Smooth muscle cell (in vitro differentiated cells): ENCODE results near the gene VSTM2B. TPM values are rescaled to one million over a fixed set of nuclear protein-coding genes. Genes with fewer than 3 reads are reported as not detected.

Experiments used
- DNase-seq: peaks from one replicate; lab custom pipeline; 2025; ENCODE audit not compliant: unreplicated experiment; lab: John Stamatoyannopoulos, UW
- H2AFZ ChIP-seq: fragments of 200-600 bp; sonication (generic); 2 replicates; pipeline ENCODE4 v1.6.0; 2016; ENCODE audit warnings: antibody characterized with exemption, low read depth, mild to moderate bottlenecking
- H3F3A ChIP-seq: fragments of 200-600 bp; sonication (generic); 2 replicates; pipeline ENCODE4 v1.6.0; 2017; ENCODE audit warnings: antibody characterized with exemption, low read depth
- H3K27ac ChIP-seq: fragments of 200-600 bp; sonication (generic); 2 replicates; pipeline ENCODE4 v1.5.1; 2016; ENCODE audit warnings: low read depth, mild to moderate bottlenecking
- H3K27me3 ChIP-seq: fragments of 200-600 bp; sonication (generic); 2 replicates; pipeline ENCODE4 v1.6.1; 2016; ENCODE audit warnings: low read depth, mild to moderate bottlenecking
- H3K36me3 ChIP-seq: fragments of 200-600 bp; sonication (generic); 2 replicates; pipeline ENCODE4 v1.5.1; 2016; ENCODE audit warnings: low read depth
- H3K4me1 ChIP-seq: fragments of 200-600 bp; sonication (generic); 2 replicates; pipeline ENCODE4 v1.5.1; 2016; ENCODE audit warnings: low read depth
- H3K4me2 ChIP-seq: fragments of 200-600 bp; sonication (generic); 2 replicates; pipeline ENCODE4 v1.6.0; 2016; ENCODE audit warnings: mild to moderate bottlenecking
- H3K4me3 ChIP-seq: fragments of 200-600 bp; sonication (generic); 2 replicates; pipeline ENCODE4 v1.5.1; 2016; ENCODE audit warnings: mild to moderate bottlenecking
- H3K79me2 ChIP-seq: fragments of 200-600 bp; sonication (generic); 2 replicates; pipeline ENCODE4 v1.6.0; 2016; ENCODE audit warnings: low read depth, mild to moderate bottlenecking
- H3K9ac ChIP-seq: fragments of 200-600 bp; sonication (generic); 2 replicates; pipeline ENCODE4 v1.6.0; 2016; ENCODE audit warnings: low read depth
- H3K9me3 ChIP-seq: fragments of 200-600 bp; sonication (generic); replicated peaks from 2 replicates; pipeline ENCODE4 v1.5.1; 2016; ENCODE audit warnings: low read depth
- H4K20me1 ChIP-seq: fragments of 200-600 bp; sonication (generic); 2 replicates; pipeline ENCODE4 v1.6.0; 2016; ENCODE audit warnings: low read depth
- CTCF ChIP-seq: fragments of 200-600 bp; sonication (generic); IDR thresholded peaks from 2 replicates; pipeline ENCODE4 v1.5.1; 2017; ENCODE audit warnings: borderline replicate concordance, mild to moderate bottlenecking, antibody characterized with exemption; ENCODE audit not compliant: insufficient read depth, poor library complexity, severe bottlenecking
- WGBS: methylation state at CpG from one replicate; pipeline ENCODE4 v1.1.7; 2016; ENCODE audit warnings: low lambda C conversion rate; 5-methylcytosine and 5-hydroxymethylcytosine counted together
- polyA plus RNA-seq: library from polyadenylated mRNA; unstranded; fragments of >200 nt; fragmentation: Nextera tagmentation; extraction: Ambion mirVana; gene quantifications from 2 replicates; pipeline ENCODE4 v1.2.1, GENCODE V29; 2016
- total RNA-seq: library from RNA; depleted of rRNA; stranded (reverse); fragments of >200 nt; gene quantifications from 2 replicates; pipeline ENCODE4 v1.2.3, GENCODE V29; 2014

The VSTM2B gene
- total and polyA plus RNA-seq, 2 experiments from 2014 or later, result not detected

GRCh38 chr19:29503785-29504184 lies 22.0 kb upstream of the VSTM2B start:
- Histone ChIP-seq H3K4me3 (no peak overlapping the region), H3F3A (no peaks in the 10 kb centered on the region), H3K4me1 (peaks cover 3% of the 10 kb centered on the region), H3K9me3 (no peaks in the 10 kb centered on the region), H3K36me3 (no peaks in the 10 kb centered on the region), H3K27ac (no peak overlapping the region), H2AFZ (no peak overlapping the region), H3K9ac (no peak overlapping the region), H4K20me1 (no peaks in the 10 kb centered on the region), H3K79me2 (no peaks in the 10 kb centered on the region), H3K27me3 (no peaks in the 10 kb centered on the region), H3K4me2 (no peak overlapping the region)
- WGBS, result 90% methylated on average over 10 of the region's 10 CpGs
- TF ChIP-seq CTCF, result no peak
- DNase-seq, result no peak

- TF ChIP-seq CTCF, result no peak
- 93% methylated on average over 8 of the region's 8 CpGs for WGBS
- Histone ChIP-seq H4K20me1 (no peaks in the 10 kb centered on the region), H3K27me3 (no peaks in the 10 kb centered on the region), H3K36me3 (no peaks in the 10 kb centered on the region), H3K4me1 (peaks cover 3% of the 10 kb centered on the region), H3K79me2 (no peaks in the 10 kb centered on the region), H3K9me3 (no peaks in the 10 kb centered on the region), H3K27ac (no peak overlapping the region), H3F3A (no peaks in the 10 kb centered on the region), H2AFZ (no peak overlapping the region), H3K4me2 (no peak overlapping the region), H3K4me3 (no peak overlapping the region), H3K9ac (no peak overlapping the region)
- DNase-seq, result no peak
Observed at GRCh38 chr19:29504454-29504853, 21.3 kb upstream of the VSTM2B start.

- H3K79me2 ChIP-seq, result no peaks in the 10 kb centered on the region
- H3K27me3 ChIP-seq, result no peaks in the 10 kb centered on the region
- no peak for TF ChIP-seq CTCF
- no peaks in the 10 kb centered on the region for H4K20me1 ChIP-seq
- no peak for DNase-seq
- H3K4me1 ChIP-seq, result peaks cover 3% of the 10 kb centered on the region
- no peaks in the 10 kb centered on the region for H3K36me3 ChIP-seq
- no peak overlapping the region for H3K9ac ChIP-seq
- no peak overlapping the region for H2AFZ ChIP-seq
- H3K4me3 ChIP-seq, result no peak overlapping the region
- H3F3A ChIP-seq, result no peaks in the 10 kb centered on the region
- 89% methylated on average over 13 of the region's 13 CpGs for WGBS
- H3K4me2 ChIP-seq, result no peak overlapping the region
- H3K27ac ChIP-seq, result no peak overlapping the region
- no peaks in the 10 kb centered on the region for H3K9me3 ChIP-seq
Observed at GRCh38 chr19:29505097-29505824, 20.5 kb upstream of the VSTM2B start.

- H3K4me2 ChIP-seq, result no peak overlapping the region
- no peak overlapping the region for H2AFZ ChIP-seq
- H3F3A ChIP-seq, result no peaks in the 10 kb centered on the region
- H3K4me3 ChIP-seq, result no peak overlapping the region
- H3K36me3 ChIP-seq, result no peaks in the 10 kb centered on the region
- no peak for DNase-seq
- H3K9me3 ChIP-seq, result no peaks in the 10 kb centered on the region
- peaks cover 5% of the 10 kb centered on the region for H3K27me3 ChIP-seq
- WGBS, result 80% methylated on average over 1 of the region's 1 CpG
- H3K9ac ChIP-seq, result no peak overlapping the region
- H3K27ac ChIP-seq, result no peak overlapping the region
- no peaks in the 10 kb centered on the region for H4K20me1 ChIP-seq
- TF ChIP-seq CTCF, result no peak
- peaks cover 3% of the 10 kb centered on the region for H3K4me1 ChIP-seq
- no peaks in the 10 kb centered on the region for H3K79me2 ChIP-seq
Observed at GRCh38 chr19:29506619-29506911, 19.2 kb upstream of the VSTM2B start.
